ENCODE measurements around the gene TMEM11.

GRCh38 chr17:21186399-21187187 lies 27.4 kb downstream of the TMEM11 start:
- TF ChIP-seq CTCF (IDR thresholded peaks at IDR 0.05) = no peak
- no peak for TF ChIP-seq POLR2AphosphoS5 (IDR thresholded peaks at IDR 0.05)
